ENCODE measurements around the gene DYNC2H1. TPM values are rescaled to one million over a fixed set of nuclear protein-coding genes. Genes with fewer than 3 reads are reported as not detected.

DYNC2H1 gene
- total RNA-seq, 1 donor from 2014 or later: 16.2 TPM

DNA sequence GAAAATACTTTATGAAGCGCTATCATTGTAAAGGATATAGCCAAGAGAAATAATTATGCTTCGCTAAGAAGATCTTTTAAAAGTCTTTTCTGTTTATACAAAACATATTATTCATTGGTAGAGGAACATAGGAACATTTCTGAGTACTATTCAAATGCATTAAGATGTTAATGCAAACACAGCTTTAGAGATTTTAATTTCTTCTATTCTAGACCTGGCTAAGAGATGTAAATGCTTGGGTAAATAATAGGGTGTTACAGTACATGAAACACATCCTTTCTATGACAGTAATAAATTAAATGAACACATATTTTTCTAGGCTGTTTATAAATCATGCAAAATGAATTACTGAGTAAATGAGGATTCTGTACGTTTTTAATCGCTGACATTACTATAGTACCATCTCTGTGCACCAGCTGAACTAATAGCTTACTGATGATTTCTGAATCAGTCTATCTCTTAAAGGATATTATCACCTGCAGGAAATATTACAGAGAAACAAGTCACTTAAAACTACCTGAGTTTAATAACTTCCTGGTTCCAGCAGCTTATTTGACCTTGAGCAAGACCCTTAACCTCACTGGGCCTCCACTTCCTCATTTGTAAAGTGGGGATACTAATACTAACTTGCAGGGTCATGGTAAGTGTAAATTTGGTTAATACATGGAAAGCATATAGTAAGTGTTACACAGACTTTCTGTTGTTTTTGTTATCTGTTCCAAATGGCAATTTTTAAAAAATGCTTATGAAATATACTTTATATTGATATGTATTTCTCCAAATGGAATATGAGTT, 344.9 kb downstream of the DYNC2H1 start:
- intact Hi-C loops (cut with DNase I): no loop called here
- Histone ChIP-seq H3K36me3 (no peaks in the 10 kb centered on the region), H3K4me1 (no peaks in the 10 kb centered on the region), H3K27me3 (no peaks in the 10 kb centered on the region), H3K4me3 (no peak overlapping the region), H3K9me3 (no peaks in the 10 kb centered on the region), H3K27ac (no peak overlapping the region)
- TF ChIP-seq, protein P1, sequence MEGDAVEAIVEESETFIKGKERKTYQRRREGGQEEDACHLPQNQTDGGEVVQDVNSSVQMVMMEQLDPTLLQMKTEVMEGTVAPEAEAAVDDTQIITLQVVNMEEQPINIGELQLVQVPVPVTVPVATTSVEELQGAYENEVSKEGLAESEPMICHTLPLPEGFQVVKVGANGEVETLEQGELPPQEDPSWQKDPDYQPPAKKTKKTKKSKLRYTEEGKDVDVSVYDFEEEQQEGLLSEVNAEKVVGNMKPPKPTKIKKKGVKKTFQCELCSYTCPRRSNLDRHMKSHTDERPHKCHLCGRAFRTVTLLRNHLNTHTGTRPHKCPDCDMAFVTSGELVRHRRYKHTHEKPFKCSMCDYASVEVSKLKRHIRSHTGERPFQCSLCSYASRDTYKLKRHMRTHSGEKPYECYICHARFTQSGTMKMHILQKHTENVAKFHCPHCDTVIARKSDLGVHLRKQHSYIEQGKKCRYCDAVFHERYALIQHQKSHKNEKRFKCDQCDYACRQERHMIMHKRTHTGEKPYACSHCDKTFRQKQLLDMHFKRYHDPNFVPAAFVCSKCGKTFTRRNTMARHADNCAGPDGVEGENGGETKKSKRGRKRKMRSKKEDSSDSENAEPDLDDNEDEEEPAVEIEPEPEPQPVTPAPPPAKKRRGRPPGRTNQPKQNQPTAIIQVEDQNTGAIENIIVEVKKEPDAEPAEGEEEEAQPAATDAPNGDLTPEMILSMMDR (IDR thresholded peaks at IDR 0.05): no peak
- ATAC-seq (no peak), DNase-seq (no peak)

DNA sequence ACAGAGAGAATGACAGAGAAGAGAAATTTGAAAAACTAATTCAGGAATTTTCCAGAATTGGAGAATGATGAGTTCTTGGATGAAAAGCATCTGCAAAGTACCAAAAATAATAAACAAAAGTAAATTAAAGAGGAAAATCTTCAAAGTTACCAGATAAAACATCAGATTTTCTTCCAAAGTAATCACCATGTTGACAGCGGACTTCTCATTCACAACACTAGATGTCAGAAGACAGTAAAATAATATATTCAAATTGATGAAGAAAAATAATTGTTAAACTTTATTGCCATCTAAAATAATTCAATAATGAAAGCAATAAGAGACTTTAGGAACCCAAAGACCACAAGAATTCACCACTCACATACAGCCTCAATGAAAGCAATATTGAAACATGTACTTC, 355.2 kb downstream of the DYNC2H1 start:
- Histone ChIP-seq H3K4me3 (no peak overlapping the region), H3K9me3 (no peaks in the 10 kb centered on the region), H3K36me3 (no peaks in the 10 kb centered on the region), H3K27me3 (no peaks in the 10 kb centered on the region), H3K4me1 (no peaks in the 10 kb centered on the region), H3K27ac (no peak overlapping the region)
- ATAC-seq (no peak), DNase-seq (no peak)
- intact Hi-C loops (cut with DNase I): no loop called here
- TF ChIP-seq, protein P1 (IDR thresholded peaks at IDR 0.05): no peak

DNA sequence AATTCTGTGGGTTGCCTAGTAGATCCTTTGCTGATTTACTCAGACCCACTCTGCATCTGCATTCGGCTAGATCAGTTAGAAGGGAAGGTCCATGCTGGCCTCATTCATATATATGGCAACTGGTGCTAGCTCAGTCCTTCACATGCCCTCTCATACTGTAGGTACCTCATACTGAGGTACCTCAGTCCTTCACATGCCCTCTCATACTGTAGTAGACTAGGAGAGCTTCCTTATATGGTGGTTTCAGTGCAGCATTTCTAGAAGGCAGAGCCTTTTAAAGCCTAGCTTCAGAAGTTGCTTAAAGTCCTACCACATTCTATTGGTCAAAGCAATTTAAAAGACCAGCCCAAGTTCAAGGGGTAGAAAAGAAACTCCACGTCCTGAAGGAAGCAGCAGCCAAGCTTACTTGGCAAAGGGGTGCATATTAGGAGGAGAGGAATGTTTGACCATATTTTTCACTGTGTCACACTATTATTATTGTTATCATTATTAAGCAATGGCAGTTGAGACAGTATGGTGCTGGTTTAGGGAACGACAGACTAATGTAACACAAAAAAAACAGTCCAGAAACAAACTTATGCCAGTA, 356.4 kb downstream of the DYNC2H1 start:
- intact Hi-C loops (cut with DNase I): no loop called here
- Histone ChIP-seq H3K27ac (no peak overlapping the region), H3K36me3 (no peaks in the 10 kb centered on the region), H3K9me3 (no peaks in the 10 kb centered on the region), H3K4me1 (no peaks in the 10 kb centered on the region), H3K27me3 (no peaks in the 10 kb centered on the region), H3K4me3 (no peak overlapping the region)
- DNase-seq: no peak
- ATAC-seq: no peak
- TF ChIP-seq, protein P1 (IDR thresholded peaks at IDR 0.05): no peak

DNA sequence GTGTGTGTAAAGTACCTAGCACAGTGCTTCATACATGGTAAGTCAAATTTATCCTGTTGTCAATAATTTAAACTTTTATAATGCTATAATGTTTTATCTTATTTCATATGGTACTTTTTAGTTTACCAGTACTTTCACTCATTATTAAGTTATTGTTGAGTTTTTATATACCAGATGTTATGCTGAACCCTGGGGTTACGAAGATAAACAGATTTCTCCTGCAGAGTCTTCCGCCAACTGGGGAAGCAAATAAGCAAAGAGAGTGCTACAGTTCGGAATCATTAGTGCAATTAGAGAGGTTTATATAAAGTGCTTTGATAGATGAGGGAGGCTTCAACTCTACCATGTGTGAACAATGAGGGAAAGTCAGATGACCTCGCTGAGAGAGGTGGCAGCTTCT, 362.3 kb downstream of the DYNC2H1 start:
- H3K27ac ChIP-seq: no peak overlapping the region
- ATAC-seq: no peak
- no peaks in the 10 kb centered on the region for H3K9me3 ChIP-seq
- H3K36me3 ChIP-seq: no peaks in the 10 kb centered on the region
- no peaks in the 10 kb centered on the region for H3K4me1 ChIP-seq
- TF ChIP-seq, protein P1 (IDR thresholded peaks at IDR 0.05): no peak
- no peak for DNase-seq
- H3K4me3 ChIP-seq: no peak overlapping the region
- intact Hi-C loops (cut with DNase I): no loop called here
- H3K27me3 ChIP-seq: no peaks in the 10 kb centered on the region

DNA sequence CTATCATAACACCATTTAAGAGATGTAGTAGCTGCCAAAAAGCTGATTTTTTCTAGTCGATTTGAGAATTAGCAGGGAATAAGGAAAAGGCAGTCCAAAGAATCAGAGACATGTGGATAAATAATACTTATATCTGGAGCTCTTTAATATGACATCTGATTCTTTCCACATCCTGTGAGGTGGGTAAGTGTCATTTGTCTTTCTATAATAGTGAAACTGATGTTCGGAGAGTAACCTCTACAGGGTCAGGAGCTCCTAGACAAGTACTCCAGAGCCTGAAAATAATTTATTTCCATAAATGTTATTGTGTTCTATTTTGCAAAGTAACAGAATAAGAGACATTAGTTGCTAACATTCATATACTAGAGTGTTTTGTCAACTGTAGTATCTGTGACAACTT, 367.6 kb downstream of the DYNC2H1 start:
- ATAC-seq (no peak), DNase-seq (no peak)
- Histone ChIP-seq H3K27ac (no peak overlapping the region), H3K9me3 (no peaks in the 10 kb centered on the region), H3K4me1 (no peaks in the 10 kb centered on the region), H3K4me3 (no peak overlapping the region), H3K27me3 (no peaks in the 10 kb centered on the region), H3K36me3 (no peaks in the 10 kb centered on the region)
- TF ChIP-seq, protein P1 (IDR thresholded peaks at IDR 0.05): no peak
- intact Hi-C loops (cut with DNase I): no loop called here
